HG03460 (cell line): ENCODE measurements around the gene TIGD7.

Experiments used
- ATAC-seq: cut with Tn5 transposase; IDR thresholded peaks from one replicate; pipeline ENCODE4 v1.9.1; 2021; ENCODE audit not compliant: unreplicated experiment

Gene TIGD7, protein sequence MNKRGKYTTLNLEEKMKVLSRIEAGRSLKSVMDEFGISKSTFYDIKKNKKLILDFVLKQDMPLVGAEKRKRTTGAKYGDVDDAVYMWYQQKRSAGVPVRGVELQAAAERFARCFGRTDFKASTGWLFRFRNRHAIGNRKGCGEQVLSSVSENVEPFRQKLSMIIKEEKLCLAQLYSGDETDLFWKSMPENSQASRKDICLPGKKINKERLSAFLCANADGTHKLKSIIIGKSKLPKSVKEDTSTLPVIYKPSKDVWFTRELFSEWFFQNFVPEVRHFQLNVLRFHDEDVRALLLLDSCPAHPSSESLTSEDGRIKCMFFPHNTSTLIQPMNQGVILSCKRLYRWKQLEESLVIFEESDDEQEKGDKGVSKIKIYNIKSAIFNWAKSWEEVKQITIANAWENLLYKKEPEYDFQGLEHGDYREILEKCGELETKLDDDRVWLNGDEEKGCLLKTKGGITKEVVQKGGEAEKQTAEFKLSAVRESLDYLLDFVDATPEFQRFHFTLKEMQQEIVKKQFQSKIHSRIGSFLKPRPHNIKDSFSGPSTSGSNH

GRCh38 chr16:3305109-3306068 lies at the start of gene TIGD7, which contains the start of gene ZNF75A:
Gene TIGD7 (minus strand): TSS chr16:3305430. CDS start chr16:3300614, 4,816 bp downstream.
Gene ZNF75A (plus strand): TSS chr16:3305497. CDS start chr16:3308429, 2,932 bp downstream.
- ATAC-seq: peak; percentile 90

GRCh38 chr16:3349175-3349574 lies 43.9 kb upstream of the TIGD7 start:
- no peak for ATAC-seq

- ATAC-seq: no peak
Measured at GRCh38 chr16:3348547-3349167, 43.4 kb upstream of the TIGD7 start.

DNA sequence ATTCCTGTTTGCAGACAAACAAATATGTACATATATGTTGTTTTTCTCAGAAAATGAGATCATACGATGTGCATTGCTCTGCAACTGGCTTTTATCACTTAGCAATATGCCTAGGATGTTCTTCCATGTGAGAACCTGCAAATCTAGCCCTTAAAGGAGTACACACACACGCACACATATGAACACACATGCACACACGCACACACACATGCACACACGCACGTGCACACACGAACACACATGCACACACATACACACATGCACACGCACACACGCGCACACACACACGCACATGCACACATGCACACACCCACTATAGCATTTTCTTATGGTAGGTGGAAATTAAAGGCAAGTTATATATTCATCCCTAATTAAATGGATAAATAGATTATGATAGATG lies 42.4 kb upstream of the TIGD7 start:
- ATAC-seq: no peak

- no peak for ATAC-seq
Measured at GRCh38 chr16:3346041-3346440, 40.8 kb upstream of the TIGD7 start.

GRCh38 chr16:3328643-3329042 lies 23.4 kb upstream of the TIGD7 start:
- ATAC-seq: no peak

DNA sequence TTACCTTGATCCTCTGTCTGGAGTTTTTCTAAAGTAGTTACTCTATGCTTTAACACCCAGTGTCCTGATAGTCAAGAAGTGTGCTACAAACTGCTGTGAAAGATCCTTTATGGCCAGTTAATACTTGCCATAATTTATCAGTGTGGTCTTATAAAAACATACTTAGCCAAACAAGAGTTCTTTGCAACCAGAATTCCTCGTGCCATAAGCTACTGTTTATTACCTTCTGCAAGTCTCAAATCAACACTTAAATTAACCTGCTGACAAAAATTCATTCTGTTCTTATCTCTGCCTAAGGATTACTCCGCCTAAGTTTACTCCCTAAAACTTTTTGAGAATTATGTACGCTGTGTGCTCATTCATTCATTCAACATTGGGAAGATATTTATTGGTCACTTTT lies 22.9 kb upstream of the TIGD7 start:
- ATAC-seq: no peak

GRCh38 chr16:3327514-3327913 lies 22.3 kb upstream of the TIGD7 start:
- ATAC-seq: no peak

DNA sequence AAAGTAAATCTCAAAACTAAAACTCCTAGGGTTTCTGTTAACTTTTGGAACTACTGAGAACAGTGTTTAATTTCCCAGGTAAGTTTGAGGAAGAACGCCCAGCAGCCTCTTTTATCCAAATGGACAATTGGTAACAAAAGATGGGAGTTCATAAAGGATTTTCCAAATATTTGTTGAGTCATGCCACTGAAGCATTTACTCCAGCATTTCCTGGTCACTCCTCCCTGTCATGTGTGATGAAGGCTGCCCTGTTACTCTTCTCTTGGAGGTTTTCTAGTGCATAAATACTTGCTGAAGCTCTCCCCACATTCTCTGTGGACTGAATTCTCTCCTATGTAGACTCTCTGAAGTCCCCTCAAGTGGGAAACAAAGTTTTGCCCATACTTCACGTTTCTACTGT lies 16.6 kb upstream of the TIGD7 start:
- no peak for ATAC-seq

GRCh38 chr16:3317315-3317999 lies 12.2 kb upstream of the TIGD7 start:
- ATAC-seq: no peak

GRCh38 chr16:3311496-3311895 lies 6.3 kb upstream of the TIGD7 start:
- ATAC-seq: no peak

DNA sequence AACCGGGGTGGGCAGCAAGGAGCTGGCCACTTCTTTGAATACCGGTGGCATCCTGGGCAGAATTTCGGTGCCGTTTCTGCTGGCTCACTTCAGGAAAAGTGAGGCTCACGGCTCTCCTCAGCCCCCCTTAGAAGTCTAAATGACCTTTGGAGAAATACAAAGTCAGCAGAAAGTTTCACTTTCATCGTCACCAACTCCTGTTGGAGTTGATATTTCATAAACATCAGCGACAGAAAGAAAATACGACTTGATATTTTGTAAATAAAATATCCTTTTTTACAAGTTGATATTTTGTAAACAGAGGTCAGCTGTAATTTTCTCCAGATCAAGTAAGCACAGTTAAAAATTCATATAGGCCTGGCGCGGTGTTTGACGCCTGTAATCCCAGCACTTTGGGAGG lies 848 bp upstream of the TIGD7 start:
- no peak for ATAC-seq

- ATAC-seq: no peak
Measured at GRCh38 chr16:3304370-3304769, 860 bp downstream of the TIGD7 start.

GRCh38 chr16:3295783-3296182 lies 9.4 kb downstream of the TIGD7 start:
- ATAC-seq: no peak

DNA sequence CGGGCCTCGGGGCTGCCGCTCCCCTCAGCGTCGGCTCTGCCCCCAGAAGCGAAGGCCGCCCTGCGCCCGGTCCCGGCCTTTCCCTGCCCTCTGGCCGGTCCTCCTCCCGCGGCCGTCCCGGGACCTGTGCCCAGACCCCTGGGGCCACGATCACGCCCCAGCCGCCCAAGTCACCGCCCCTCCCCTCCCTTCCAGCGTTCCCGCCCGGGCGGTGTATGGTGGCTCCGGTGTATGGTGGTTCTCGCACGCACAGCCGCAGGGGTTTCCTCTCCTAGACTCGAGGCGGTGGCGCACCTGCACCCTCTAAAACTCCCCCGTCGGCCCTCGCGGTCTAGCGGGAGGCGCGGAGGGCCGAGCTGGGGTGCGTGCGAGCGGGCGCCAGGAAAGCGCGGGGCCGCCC lies 10.0 kb downstream of the TIGD7 start:
- ATAC-seq: no peak

DNA sequence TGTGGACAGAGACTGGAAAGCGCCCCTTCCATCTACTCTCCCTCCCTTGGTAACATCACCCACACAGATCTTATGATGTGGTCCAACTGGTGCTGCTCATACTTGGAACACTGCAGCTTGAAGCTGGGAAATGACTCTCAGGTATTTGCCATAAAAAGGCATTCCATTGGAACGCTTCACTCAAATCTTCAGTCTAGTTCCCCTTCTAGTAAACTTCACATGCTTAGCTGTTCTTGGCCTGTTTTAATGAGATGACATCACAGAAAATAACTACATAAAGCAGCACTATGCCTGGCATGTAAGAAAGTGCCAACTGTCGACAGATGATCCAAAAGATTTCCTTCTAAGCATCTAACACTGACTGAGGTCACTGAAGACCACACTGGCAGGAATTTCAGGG lies 12.6 kb downstream of the TIGD7 start:
- ATAC-seq: no peak

DNA sequence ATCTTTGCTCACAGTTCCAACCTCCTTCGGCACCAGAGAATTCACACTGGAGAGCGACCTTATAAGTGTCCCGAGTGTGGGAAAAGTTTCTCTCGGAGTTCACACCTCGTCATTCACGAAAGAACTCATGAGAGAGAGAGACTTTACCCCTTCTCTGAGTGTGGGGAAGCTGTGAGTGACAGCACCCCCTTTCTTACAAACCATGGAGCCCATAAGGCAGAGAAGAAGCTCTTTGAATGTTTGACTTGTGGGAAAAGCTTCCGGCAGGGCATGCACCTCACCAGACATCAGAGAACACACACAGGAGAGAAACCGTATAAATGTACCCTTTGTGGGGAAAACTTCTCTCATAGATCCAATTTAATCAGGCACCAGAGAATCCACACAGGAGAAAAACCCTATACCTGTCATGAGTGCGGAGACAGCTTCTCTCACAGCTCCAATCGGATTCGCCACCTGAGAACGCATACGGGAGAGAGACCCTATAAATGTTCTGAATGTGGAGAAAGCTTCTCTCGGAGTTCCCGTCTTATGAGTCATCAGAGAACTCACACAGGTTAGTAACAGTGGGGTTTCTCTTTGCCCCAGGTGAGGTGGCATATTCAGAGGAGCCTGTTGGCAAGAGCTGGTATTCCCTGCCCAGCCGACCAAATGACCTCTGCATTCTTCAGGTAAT lies 15.1 kb downstream of the TIGD7 start:
- ATAC-seq: no peak

GRCh38 chr16:3285131-3285530 lies 20.1 kb downstream of the TIGD7 start:
- ATAC-seq: no peak

- peak; percentile 18 for ATAC-seq
Measured at GRCh38 chr16:3283543-3284447, 21.4 kb downstream of the TIGD7 start.
